NB4 (cell line): Measurements from ENCODE around the gene CERKL.

Source experiments
- DNase-seq: peaks from one replicate; pipeline ENCODE4 v3.0.0; 2010; ENCODE audit warnings: low read depth
- H3K4me3 ChIP-seq: one replicate; pipeline ENCODE4 v1.5.1; 2011; ENCODE audit warnings: mild to moderate bottlenecking, low read depth, low read length, moderate library complexity
- CTCF ChIP-seq: IDR thresholded peaks from one replicate; pipeline ENCODE4 v1.5.1; 2012; ENCODE audit warnings: low read depth, low read length
- MAX ChIP-seq: IDR thresholded peaks from 2 replicates; pipeline ENCODE4 v1.6.1; 2011; ENCODE audit warnings: low read depth, low read length
- MYC ChIP-seq: IDR thresholded peaks from 2 replicates; pipeline ENCODE4 v1.6.1; 2011; ENCODE audit warnings: low read depth, low read length
- POLR2A ChIP-seq: IDR thresholded peaks from 2 replicates; pipeline ENCODE4 v1.6.1; 2011; ENCODE audit warnings: mild to moderate bottlenecking; ENCODE audit not compliant: insufficient read length; ENCODE audit errors: extremely low read depth

CERKL gene

GRCh38 chr2:181552808-181553207 is 104.1 kb downstream of the CERKL start:
- DNase-seq = no peak
- no peak for TF ChIP-seq CTCF
- no peak overlapping the region for H3K4me3 ChIP-seq

- DNase-seq = no peak
- TF ChIP-seq POLR2A (no peak), CTCF (no peak)
- H3K4me3 ChIP-seq = no peak overlapping the region
These were observed 110.8 kb downstream of the CERKL start for GRCh38 chr2:181546086-181546485.

GRCh38 chr2:181542170-181542569 is 114.7 kb downstream of the CERKL start:
- TF ChIP-seq CTCF (no peak), MYC (no peak), MAX (no peak), POLR2A (no peak)
- H3K4me3 ChIP-seq = no peak overlapping the region
- no peak for DNase-seq

- no peak for DNase-seq
- TF ChIP-seq POLR2A (no peak), MYC (no peak), CTCF (no peak), MAX (no peak)
- H3K4me3 ChIP-seq = no peak overlapping the region
These were observed 116.5 kb downstream of the CERKL start for GRCh38 chr2:181540421-181540820.

GRCh38 chr2:181536730-181537129 is 120.2 kb downstream of the CERKL start:
- no peak for DNase-seq
- H3K4me3 ChIP-seq = no peak overlapping the region
- TF ChIP-seq CTCF (no peak), MYC (no peak), POLR2A (no peak), MAX (no peak)

- TF ChIP-seq CTCF (no peak), MAX (no peak), MYC (no peak), POLR2A (no peak)
- DNase-seq = no peak
- H3K4me3 ChIP-seq = no peak overlapping the region
These were observed 128.5 kb downstream of the CERKL start for GRCh38 chr2:181528441-181528840.
